ENCODE data around the gene LTBR.

LTBR gene

DNA sequence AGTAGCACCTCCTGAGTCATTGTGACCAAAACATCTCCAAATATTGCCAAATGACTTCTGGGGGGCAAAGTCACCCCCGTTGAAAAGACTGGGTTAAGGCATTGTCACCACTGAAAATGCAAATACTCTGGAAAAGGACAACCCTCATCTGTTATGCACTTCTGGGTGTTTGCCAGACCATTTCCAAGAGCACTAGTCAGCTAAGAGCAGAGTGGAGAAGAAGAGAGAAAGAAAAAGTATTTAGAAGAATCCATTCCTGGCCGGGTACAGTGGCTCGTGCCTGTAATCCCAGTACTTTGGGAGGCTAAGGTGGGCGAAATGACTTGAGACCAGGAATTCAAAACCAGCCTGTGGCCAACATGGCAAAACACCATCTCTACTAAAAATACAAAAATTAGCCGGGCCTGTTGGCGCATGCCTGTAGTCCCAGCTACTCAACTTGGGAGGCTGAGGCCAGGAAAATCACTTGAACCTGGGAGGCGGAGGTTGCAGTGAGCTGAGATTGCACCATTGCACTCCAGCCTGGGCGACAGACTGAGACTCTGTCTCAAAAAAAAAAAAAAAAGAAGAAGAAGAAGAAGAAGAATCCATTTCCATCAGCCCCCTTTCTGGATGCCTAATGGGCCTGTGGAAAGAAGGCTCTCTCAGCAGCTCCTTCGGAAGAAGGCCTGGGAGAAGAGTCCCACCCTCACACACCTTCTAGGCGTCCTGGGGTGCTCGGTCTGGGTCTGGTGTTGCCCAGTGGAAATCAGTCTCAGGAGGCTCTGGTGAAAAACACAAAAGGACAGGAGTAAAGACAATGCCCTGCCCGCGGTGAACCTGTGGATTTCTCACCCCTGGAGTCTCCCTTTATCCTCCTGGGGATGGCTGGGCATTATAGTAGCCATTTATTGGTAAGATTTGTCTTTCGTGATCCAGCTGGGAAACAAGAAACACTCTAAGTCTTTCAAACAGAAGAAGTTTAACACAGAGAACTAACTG, 3.5 kb upstream of the LTBR start:
- in situ Hi-C loops (cut with MboI; ENCODE audit: low sequenced_read_pairs) = no loop called here

- in situ Hi-C loops (cut with MboI; ENCODE audit: low sequenced_read_pairs) = no loop called here
Measured at GRCh38 chr12:6382371-6382770, 1.6 kb upstream of the LTBR start.

DNA sequence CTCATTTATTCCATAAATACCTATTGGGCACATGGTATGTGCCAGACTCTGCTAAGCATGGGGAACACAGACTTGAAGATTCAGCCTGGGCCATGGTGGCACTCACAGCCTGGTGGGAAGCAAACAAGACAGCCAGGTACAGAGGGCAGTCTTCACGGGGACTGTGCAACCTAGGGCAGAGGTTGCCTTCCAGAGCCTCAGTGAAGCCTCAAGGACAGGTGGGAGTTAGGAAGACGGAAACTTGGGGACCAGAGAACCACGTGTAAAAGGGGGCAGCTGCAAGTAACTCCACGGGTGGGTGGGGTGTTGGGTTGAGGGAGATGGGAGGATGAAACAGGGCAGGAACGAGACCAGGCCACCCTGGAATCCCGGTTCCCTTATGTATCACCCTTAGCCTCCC, 980 bp upstream of the LTBR start:
- in situ Hi-C loops (cut with MboI; ENCODE audit: low sequenced_read_pairs) = no loop called here

DNA sequence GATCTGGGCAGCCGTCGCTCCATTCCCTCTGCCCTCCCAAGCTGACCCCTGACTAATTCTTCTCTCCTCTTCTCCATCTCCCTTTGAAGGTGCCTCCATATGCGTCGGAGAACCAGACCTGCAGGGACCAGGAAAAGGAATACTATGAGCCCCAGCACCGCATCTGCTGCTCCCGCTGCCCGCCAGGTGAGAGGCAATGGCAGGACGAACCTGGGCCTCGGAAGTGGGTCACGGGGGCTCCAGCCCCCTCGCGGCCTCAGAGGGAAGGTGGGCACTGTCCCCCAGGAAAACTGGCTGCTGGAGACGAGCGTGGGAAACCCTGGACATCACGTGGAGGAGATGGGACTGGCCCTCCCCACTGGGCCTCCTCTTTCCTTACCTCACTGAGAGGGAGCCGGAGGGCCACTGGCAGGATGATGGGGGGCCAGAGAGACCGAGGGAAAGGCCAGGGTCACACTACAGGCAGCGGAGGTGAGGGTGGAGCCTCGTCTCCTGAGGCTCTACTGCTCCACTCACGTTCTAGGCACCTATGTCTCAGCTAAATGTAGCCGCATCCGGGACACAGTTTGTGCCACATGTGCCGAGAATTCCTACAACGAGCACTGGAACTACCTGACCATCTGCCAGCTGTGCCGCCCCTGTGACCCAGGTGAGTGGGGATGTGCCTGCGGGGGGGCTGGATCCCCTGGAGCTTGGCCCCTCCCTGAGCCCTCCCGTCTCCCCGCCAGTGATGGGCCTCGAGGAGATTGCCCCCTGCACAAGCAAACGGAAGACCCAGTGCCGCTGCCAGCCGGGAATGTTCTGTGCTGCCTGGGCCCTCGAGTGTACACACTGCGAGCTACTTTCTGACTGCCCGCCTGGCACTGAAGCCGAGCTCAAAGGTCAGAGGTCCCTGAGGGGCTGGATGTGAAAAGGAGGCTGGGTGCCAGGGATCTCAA, 806 bp downstream of the LTBR start:
- in situ Hi-C loops (cut with MboI; ENCODE audit: low sequenced_read_pairs) = no loop called here

DNA sequence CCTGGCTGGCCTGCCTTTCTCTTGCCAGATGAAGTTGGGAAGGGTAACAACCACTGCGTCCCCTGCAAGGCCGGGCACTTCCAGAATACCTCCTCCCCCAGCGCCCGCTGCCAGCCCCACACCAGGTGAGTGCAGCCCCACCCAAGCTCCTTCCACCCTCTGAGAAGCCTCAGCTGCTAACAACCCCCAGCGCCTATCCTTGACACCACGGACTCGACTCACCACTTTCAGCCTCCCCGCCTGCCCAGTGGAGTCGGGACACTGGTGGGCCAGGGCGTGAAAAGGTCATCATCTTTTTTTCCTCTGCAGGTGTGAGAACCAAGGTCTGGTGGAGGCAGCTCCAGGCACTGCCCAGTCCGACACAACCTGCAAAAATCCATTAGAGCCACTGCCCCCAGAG, 2.1 kb downstream of the LTBR start:
- in situ Hi-C loops (cut with MboI; ENCODE audit: low sequenced_read_pairs) = no loop called here

DNA sequence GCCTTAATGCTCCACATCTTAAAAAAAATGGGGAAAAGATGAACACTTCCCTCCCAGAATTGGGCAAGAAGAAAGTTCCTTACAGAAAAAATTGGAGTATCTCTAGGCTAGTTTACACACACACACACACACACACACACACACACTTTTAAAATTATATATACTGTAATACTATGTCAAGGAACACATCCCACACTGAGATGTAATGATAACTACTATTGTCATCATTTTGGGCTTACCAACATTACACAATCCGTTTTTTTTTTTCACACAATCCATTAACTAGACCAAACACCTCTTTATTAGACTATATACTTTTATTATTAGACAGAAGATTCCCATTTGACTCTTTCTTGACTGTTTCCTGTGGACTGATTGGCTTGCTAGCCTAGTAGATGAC, 2.5 kb downstream of the LTBR start:
- in situ Hi-C loops (cut with MboI; ENCODE audit: low sequenced_read_pairs) = no loop called here

DNA sequence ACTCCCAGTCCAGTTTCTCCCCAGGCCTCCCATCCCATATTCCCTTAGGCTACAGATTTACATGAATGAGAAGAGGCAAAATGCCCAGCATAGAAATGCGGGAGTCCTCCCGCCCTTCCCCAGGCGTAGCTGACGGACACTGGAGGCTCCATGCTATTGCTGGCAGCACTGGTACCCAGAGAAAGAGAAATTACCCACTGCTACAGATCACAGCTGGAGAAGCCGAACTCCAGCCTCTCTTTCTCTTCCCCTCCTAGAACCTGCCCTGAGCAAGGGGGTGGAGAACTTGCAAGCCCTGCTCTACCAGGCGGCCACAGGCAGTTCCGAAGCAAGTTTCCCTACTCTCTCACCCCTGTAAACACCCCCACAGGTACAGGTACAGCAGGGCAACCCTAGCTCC, 3.6 kb downstream of the LTBR start:
- in situ Hi-C loops (cut with MboI; ENCODE audit: low sequenced_read_pairs) = no loop called here

- in situ Hi-C loops (cut with MboI; ENCODE audit: low sequenced_read_pairs) = no loop called here
Measured at GRCh38 chr12:6390084-6390799, 6.3 kb downstream of the LTBR start.

GRCh38 chr12:6391013-6391412, 7.1 kb downstream of the LTBR start:
- in situ Hi-C loops (cut with MboI; ENCODE audit: low sequenced_read_pairs) = no loop called here

GRCh38 chr12:6392504-6392903, 8.5 kb downstream of the LTBR start:
- in situ Hi-C loops (cut with MboI; ENCODE audit: low sequenced_read_pairs) = no loop called here

GRCh38 chr12:6393109-6393508, 9.1 kb downstream of the LTBR start:
- in situ Hi-C loops (cut with MboI; ENCODE audit: low sequenced_read_pairs) = no loop called here

DNA sequence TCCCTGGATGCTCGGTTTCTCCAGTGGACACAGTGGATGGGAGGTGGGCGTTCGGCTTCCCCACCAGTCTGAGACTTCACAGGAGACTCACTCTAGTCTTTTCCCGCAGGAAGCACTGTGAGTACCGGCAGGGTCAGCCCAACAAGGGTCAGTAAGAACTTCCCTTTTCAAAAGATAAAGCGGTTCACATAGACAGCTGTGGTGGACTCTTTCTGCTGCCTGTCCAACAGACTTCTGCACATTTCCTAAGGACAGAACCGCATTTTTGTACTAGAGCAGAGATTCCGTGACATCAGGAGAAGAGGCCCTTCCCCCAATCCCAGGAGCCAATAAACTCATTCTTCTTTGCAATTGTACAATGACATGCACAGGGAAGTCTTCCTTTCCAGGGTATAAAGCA, 10.4 kb downstream of the LTBR start:
- in situ Hi-C loops (cut with MboI; ENCODE audit: low sequenced_read_pairs) = no loop called here

DNA sequence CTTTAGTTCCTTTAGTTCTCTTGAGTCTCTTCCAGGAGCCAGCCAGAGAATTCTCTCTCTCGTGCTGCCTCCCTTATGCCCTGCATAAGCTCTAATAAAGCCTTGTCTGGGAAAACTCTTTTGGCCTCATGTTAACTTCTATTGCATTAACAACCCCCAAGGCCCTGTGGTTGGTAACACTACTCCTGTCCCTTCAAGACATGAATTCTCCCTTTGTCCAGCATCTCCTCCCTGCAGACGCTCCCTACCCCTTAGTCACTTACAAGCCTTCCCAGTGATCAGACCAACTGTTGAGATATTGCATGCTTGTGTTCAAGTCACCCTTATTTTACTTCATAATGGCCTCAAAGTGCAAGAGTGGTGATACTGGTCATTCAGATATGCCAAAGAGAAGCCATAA, 12.1 kb downstream of the LTBR start:
- in situ Hi-C loops (cut with MboI; ENCODE audit: low sequenced_read_pairs) = no loop called here

GRCh38 chr12:6399884-6400644, 16.1 kb downstream of the LTBR start:
- in situ Hi-C loops (cut with MboI; ENCODE audit: low sequenced_read_pairs) = no loop called here

DNA sequence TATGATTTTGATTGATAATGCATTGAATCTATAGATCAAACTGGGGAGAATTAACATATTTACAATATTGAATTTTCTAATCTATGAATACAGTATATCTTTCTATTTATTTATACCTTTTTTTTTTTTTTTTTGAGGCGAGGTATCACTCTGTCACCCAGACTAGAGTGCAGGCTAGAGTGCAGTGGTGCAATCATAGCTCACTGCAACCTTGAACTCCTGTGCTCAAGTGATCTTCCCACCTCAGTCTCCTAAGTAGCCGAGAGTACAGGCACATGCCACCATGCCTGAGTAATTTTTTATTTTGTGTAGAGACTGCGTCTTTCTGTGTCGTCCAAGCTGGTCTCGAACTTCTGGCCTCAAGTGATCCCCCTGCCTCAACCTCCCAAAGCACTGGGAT, 20.4 kb downstream of the LTBR start:
- in situ Hi-C loops (cut with MboI; ENCODE audit: low sequenced_read_pairs) = no loop called here

GRCh38 chr12:6405963-6406362, 22.0 kb downstream of the LTBR start:
- in situ Hi-C loops (cut with MboI; ENCODE audit: low sequenced_read_pairs) = no loop called here

- in situ Hi-C loops (cut with MboI; ENCODE audit: low sequenced_read_pairs) = no loop called here
Measured at GRCh38 chr12:6407236-6407954, 23.4 kb downstream of the LTBR start.

DNA sequence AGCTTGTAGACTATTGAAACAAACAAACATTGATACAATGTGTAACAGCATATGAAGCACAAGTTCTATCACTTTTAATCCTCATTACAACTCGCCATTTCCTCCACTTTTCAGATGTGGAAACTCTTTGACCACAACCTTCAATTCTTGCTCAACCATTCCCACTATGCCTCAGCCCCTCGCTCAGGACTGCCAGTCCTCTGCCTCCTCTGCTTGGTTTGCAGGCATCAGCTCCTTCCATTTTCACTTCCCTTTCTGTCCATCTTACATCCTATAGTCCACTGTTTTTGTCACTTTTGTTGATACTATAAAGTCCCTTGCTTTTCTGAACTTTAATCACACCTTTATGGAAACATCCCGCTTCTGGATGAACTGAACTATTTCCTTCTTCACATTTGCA, 32.6 kb downstream of the LTBR start:
- in situ Hi-C loops (cut with MboI; ENCODE audit: low sequenced_read_pairs) = no loop called here

DNA sequence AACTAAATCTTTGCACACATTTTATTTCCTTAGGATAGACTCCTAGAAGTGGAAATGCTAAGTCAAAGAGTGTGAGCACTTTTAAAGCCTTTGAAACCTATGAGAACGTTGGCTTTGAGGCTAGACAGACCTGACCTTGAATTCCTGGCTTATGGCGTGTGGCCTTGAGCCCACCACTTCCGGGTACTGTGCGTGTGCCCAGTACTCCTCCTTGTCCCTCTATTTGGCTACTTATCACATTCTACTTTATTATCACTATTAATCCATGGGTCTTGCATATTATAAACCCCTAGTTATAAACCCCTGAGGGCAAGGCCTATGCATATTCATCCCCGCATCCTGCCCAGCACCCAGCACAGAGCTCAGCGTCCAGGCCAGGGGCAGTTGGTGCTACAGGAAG, 34.8 kb downstream of the LTBR start:
- in situ Hi-C loops (cut with MboI; ENCODE audit: low sequenced_read_pairs) = no loop called here

DNA sequence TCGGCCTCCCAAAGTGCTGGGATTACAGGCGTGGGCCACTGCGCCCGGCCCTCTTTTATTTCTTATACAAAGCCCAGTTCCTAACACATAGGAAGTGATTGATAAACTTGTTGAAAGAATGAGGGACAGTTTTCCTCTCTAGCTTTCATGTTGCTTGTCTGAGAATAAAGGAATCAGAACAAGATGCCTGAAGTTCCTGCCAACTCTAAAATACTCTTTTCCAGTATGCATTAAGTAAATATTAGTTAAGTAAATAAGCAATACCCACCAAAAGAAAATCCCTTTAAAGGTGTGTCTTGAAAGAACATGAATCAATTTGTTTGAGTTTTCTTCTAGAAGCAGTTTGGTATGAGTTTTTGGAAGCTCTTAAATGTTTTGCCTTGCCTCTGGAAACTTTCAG, 36.4 kb downstream of the LTBR start:
- in situ Hi-C loops (cut with MboI; ENCODE audit: low sequenced_read_pairs) = no loop called here

All from HL-60/S4 treated with phorbol 12-myristate 13-acetate at 8.2 ng/mL for 4 days and 3 days (cell line).